CD4-positive, alpha-beta T cell treated with Interleukin-12 subunit alpha and Interleukin-12 subunit beta, for 1 hour (primary cell): ENCODE data around the gene PAQR8.
"Not testable (repeated sequence)": the region's sequence is repeated elsewhere in the genome, so short reads cannot be mapped to it uniquely, and the experiment has no call there.

Source experiments
- DNase-seq: peaks from one replicate; pipeline ENCODE4 v3.0.0-alpha.2; 2020

Gene PAQR8

GRCh38 chr6:52415917-52416628 lies 54.1 kb downstream of the PAQR8 start:
- no peak for DNase-seq

- peak; percentile 82 for DNase-seq
Observed at GRCh38 chr6:52416629-52417151, 54.7 kb downstream of the PAQR8 start.

DNA sequence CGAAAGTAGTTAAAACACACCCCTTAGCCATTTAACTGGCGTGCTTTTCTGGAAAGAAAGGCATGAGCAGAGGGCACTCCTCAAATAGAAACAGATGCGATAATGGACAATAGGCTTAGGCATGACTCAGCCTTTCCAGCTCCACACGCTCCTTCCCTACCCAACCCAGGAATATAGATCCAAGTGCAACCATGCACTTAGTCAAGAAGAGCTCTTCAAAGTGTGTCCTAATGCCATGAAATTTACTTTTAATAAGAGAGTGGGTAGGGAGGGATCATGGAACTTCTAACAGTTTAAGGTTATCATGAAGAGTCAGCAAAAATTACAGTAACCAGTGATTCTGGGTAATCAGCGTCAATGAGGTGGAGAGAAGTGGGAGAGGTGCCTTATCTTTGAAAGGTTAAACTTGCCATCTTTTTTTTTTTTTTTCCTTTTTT lies 55.7 kb downstream of the PAQR8 start:
- DNase-seq = no peak

DNA sequence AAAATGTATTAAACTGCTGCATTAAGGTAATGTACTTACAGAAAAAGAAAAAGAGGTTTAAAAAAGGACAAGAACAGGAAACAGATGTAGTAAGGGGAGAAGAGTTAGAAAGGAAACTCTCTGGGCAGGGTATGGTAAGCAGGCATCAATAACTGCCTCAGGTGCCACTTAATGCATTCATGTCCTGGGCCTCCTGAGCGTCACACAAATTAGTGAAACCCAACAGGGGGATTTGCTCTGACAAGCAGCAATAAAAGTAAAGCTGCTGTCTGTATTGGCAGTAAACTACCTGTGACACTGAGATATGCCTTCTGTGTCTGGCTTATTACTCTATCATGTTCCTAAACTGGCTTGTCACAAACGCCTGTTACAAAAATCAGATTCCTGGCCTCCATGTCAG lies 56.7 kb downstream of the PAQR8 start:
- no peak for DNase-seq

DNA sequence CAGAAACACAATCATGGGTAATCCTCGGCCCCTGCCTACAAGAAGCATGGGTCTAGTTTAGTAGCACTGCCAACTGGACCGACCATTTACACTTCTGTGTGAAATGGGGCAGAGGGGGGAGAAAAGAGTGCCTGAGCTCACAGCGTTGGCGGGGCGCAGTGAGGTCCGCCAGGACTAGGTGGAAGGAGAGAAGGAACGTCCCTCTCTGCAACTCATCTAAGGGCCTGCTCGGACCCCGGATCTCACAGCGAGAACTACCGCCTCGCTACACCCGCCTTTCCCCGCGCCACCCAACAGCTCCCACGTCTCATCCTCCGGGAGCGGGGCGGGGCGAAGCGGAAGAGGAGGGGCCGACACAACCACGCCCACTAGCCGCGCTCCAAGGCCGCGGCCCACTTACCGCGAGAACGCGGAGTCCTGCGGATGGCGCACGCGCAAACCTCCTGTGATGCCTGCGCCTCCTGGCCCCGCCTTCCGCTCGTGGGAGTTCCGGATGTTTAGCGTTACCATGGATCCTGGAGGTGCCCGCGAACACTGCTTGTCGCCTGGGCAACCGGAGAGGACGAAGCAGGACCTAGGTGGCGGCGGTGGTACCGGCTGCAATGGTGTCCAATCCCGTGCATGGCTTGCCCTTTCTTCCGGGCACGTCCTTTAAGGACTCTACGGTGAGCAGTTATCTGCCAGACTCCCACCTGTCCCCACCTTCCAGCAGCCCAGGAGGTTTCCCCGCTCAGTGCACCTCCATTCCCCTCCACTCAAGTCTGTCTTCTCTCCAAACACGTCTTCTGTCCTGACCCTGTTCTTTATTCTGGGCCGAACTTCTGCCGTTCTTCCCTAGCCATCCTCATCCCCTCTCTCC lies 58.1 kb downstream of the PAQR8 start, which contains the start of gene EFHC1:
Gene EFHC1 (plus strand): TSS at position 534 of the 859 bp plus-strand sequence. CDS start 69 bp downstream, at position 603.
- DNase-seq = peak; percentile 98

DNA sequence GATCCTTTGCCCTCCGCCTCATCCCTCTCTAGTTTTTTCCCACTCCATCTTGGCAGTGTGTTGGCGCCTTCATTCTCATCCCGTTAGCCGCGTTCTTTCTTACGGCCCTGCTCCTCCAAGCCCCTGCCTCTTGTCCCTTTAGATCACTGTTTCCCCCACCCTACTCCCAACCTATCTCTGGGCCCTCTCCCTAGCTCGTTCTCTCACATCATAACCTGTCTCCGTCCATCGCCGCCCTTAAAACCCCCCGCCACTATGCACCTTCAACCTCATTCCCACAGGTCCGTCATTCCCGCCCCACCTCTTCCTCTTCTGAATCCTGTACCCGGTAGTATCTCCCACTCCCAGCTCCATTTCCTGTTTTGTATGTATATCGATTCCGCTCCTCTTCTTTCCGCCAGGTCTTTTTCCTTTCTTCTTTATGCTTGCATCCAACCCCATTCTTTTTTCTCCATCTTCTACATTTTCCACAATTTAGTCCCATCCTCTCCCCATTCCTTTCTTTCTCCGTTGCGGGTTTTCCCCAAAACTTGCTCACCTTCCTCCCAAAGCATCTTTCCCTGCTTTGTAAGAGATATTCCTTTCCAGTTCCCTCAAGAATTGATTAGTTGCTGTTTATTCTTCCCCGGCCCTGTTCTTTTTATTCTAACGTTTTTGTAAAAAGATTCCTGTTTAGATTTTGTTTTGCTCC lies 58.9 kb downstream of the PAQR8 start:
- DNase-seq = no peak

- DNase-seq = no peak
Observed at GRCh38 chr6:52422156-52422555, 60.2 kb downstream of the PAQR8 start.

- no peak for DNase-seq
Observed at GRCh38 chr6:52423448-52423847, 61.5 kb downstream of the PAQR8 start.

GRCh38 chr6:52423971-52424381 lies 62.0 kb downstream of the PAQR8 start:
- no peak for DNase-seq

DNA sequence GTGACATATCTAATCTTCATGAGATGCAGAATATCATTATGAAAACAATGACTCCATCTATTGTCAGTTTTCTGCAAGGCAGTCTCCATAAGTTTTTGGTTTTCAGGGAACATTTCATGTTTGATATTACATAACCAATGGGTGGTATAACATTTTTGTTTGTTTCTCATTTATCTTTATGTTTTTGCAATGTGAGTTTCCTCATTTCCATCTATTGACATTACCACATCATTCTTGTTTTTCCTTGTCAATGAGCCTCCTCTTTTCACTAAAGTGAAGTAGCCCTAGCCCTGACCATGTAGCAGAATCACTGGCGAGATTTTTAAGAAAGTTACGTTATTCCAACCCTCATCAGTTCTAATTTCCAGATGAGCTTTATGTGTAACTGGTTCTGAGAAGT lies 62.6 kb downstream of the PAQR8 start:
- DNase-seq = no peak

DNA sequence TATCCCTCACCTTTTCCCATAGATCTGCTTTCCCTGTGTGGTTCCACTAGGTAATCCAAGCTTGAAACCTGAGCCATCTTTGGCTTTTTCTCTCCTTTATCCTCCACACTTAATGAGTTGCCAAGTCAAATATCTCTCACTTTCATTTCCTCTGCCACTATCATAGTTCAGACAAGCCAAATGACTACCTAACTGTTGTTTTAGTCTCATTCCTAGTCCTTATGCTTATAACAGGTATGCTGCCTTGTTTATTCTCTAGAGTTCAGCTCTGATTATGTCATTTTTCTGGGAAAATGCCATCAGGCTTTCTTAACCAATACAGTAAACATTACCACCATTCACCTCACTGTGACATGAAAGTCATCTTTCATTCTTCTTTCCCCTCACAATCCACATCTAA lies 64.7 kb downstream of the PAQR8 start:
- no peak for DNase-seq

DNA sequence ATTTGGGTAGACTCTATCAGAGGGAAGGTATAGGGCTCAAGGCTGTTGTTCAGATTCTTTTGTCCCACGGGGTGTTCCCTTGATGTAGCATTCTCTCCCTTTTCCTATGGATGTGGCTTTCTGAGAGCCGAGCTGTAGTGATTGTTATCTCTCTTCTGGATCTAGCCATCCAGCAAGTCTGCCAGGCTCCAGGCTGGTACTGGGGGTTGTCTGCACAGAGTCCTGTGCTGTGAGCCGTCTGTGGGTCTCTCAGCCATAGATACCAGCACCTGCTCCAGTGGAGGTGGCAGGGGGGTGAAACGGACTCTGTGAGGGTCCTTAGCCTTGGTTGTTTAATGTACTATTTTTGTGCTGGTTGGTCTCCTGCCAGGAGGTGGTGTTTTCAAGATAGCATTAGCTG lies 71.3 kb downstream of the PAQR8 start:
- DNase-seq = not testable (repeated sequence)

DNA sequence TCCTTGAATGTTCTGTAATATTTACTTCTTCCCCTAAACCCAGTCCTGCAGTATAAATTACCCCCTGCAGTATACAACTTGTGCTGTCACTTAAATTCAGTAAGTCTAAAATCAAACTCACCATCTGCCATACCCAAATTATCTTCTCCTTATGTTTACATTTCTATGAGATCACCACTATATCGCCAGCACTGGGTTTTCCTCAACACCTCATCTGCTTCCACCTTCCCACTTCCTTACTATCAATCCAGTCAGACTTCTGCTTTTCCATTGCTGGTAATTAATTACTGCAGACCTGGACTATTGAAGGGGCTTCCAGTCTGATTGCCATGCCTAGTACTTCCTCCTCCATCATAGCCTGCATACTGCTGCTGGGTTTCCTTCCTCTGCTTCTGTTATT lies 73.4 kb downstream of the PAQR8 start:
- DNase-seq = no peak

GRCh38 chr6:52438926-52439325 lies 77.0 kb downstream of the PAQR8 start:
- no peak for DNase-seq

- no peak for DNase-seq
Observed at GRCh38 chr6:52454556-52454955, 92.6 kb downstream of the PAQR8 start.

GRCh38 chr6:52457096-52457495 lies 95.1 kb downstream of the PAQR8 start:
- DNase-seq = no peak
